Calu3 (cell line): Measurements from ENCODE around the gene C5orf52. TPM values are rescaled to one million over a fixed set of nuclear protein-coding genes. Genes with fewer than 3 reads are reported as not detected.
A peak's percentile ranks its signal among the peaks of the same experiment; 100 is the strongest.
"Not testable (repeated sequence)": the region's sequence is repeated elsewhere in the genome, so short reads cannot be mapped to it uniquely, and the experiment has no call there.

ENCODE experiments used
- BruUV-seq: library from RNA; stranded (reverse); fragments of 400-500 nt; replicated peaks from 2 replicates; lab custom pipeline; 2021; lab: Mats Ljungman, UMichigan
- CTCF ChIA-PET: fragments of 300-600 bp; sonication (Branson Sonifier 250); formaldehyde crosslinking; loops from one replicate; lab custom pipeline; 2022; ENCODE audit warnings: antibody characterized with exemption; lab: Charles Lee
- DNase-seq: peaks from one replicate; pipeline ENCODE4 v3.0.0; 2022
- H3K27ac Mint-ChIP-seq: one replicate; pipeline ENCODE4 v1.8.0; 2022; ENCODE audit warnings: mixed read lengths; ENCODE audit not compliant: unreplicated experiment
- H3K27me3 Mint-ChIP-seq: one replicate; pipeline ENCODE4 v1.8.0; 2022; ENCODE audit warnings: mixed read lengths; ENCODE audit not compliant: unreplicated experiment
- H3K36me3 Mint-ChIP-seq: one replicate; pipeline ENCODE4 v1.8.0; 2022; ENCODE audit warnings: mild to moderate bottlenecking, moderate library complexity, mixed read lengths; ENCODE audit not compliant: insufficient read depth, unreplicated experiment
- H3K4me1 Mint-ChIP-seq: one replicate; pipeline ENCODE4 v1.8.0; 2022; ENCODE audit warnings: mild to moderate bottlenecking, low read depth, mixed read lengths; ENCODE audit not compliant: unreplicated experiment
- H3K4me3 Mint-ChIP-seq: one replicate; pipeline ENCODE4 v1.8.0; 2022; ENCODE audit warnings: mild to moderate bottlenecking, low read depth, moderate library complexity, mixed read lengths; ENCODE audit not compliant: unreplicated experiment
- H3K9me3 Mint-ChIP-seq: one replicate; pipeline ENCODE4 v1.8.0; 2022; ENCODE audit warnings: low read depth, mixed read lengths; ENCODE audit not compliant: unreplicated experiment
- CTCF ChIP-seq: fragments of 200-600 bp; IDR thresholded peaks from one replicate; pipeline ENCODE4 v1.8.0; 2022; ENCODE audit warnings: antibody characterized with exemption; ENCODE audit not compliant: unreplicated experiment
- intact Hi-C: fragments of 100-400 bp; cut with micrococcal nuclease; formaldehyde crosslinking; loops from one replicate; pipeline ENCODE4 v1.10.0; 2022; ENCODE audit not compliant: unreplicated experiment
- total RNA-seq: library from RNA; stranded (reverse); gene quantifications from 2 replicates; pipeline ENCODE4 v1.2.3, GENCODE V29; 2022

The C5orf52 gene
- total RNA-seq, 1 experiment from 2014 or later = not detected

DNA sequence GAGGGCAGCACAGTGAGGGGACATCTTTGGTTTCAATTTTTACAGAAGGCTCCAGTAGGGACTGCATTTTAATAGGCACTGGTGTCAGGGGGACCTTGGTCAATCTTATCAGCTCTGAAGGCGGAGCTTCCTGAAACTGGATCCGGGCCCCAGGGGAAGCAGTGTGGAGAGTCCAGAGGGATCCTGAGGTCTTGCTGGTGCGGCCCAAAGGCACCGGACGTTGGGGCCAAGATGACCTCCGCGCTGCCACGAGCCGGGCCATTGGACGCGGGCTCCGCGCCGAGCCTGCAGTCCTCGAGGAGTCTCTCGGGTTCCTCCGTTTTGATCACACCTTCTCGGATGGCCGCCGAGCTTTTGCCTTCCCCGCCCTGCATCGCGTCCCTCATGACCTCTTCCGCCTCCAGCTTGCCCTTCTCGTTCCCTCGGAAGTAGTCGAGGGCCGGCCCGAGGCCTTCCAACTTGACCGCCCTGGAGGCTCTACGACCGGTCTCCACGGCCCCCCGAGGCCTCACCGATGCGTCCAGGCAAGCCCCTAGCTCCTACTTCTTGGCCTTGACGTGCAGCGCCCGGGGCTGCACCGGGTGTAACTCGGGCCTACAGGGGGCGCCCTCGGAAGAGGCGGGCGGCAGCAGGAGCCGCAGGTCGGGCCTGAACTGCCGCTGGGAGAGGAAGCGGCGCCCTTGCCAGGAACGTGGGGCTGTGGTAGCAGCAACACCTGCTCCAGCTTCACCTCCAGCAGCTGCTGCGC, 18.8 kb downstream of the C5orf52 start:
- Mint-ChIP-seq H3K9me3 (peaks cover 5% of the 10 kb centered on the region), H3K27ac (no peak overlapping the region), H3K36me3 (no peaks in the 10 kb centered on the region), H3K4me3 (no peak overlapping the region), H3K4me1 (no peaks in the 10 kb centered on the region), H3K27me3 (no peaks in the 10 kb centered on the region)
- intact Hi-C loops = no loop called here
- BruUV-seq = no TSS peak
- CTCF ChIA-PET = no interaction called here
- TF ChIP-seq CTCF = peak; percentile 25
- DNase-seq = no peak

DNA sequence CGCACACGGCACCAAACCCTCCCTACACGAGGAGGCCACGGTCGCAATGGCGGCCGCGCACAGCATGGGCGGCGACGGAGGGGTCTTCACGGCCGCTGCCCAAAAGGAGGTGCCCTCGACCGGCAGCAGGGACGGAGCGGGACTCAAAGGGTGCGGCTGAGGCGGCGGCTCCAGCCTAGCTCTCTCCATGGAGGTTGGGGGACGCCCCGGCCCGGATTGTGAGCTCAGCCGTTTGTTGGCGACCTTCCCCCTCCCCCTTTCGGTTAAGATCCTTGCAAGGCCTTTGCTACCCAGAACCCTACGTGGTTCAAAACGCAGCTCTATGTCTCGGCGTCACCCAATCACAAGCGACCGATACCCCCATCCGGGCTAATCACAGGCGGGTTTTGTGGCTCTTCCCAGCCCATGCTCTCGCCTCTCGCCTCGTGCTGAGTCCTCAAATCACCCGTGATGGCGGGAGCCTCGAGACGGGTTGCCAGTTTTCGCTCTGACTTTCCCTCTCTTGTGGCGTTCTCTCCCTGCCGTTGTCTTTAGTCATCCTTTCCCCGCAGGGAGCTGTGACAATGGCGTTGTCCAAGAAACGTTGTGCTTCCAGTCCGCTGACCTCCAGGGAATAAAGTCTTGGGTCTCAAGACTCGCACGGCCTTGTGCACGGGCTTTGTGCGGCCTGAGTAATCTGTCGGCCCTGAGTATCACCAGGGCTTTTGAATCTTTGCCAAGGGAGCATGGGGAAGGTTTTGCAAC, 19.5 kb downstream of the C5orf52 start:
- no peak for TF ChIP-seq CTCF
- no peak overlapping the region for H3K4me3 Mint-ChIP-seq
- no TSS peak for BruUV-seq

DNA sequence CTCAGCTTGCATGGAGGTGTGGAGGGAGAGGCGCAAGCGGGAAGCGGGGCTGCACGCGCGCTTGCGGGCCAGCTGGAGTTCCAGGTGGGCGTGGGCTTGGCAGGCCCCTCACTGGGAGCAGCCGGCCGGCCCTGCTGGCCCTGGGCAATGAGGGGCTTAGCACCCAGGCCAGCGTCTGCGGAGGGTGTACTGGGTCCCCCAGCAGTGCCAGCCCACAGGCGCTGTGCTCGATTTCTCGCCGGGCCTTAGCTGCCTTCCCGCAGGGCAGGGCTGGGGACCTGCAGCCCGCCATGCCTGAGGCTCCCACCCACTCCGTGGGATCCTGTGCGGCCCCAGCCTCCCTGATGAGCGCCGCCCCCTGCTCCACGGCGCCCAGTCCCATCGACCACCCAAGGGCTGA, 22.5 kb downstream of the C5orf52 start:
- H3K4me3 Mint-ChIP-seq, DNase-seq, intact Hi-C loops, H3K36me3 Mint-ChIP-seq, CTCF ChIA-PET, BruUV-seq, H3K9me3 Mint-ChIP-seq, H3K4me1 Mint-ChIP-seq, H3K27ac Mint-ChIP-seq, H3K27me3 Mint-ChIP-seq: not testable (repeated sequence)

More for the DNA sequence above, 19.5 kb downstream of the C5orf52 start:
- no peaks in the 10 kb centered on the region for H3K36me3 Mint-ChIP-seq
- intact Hi-C loops = no loop called here
- CTCF ChIA-PET = no interaction called here
- H3K27me3 Mint-ChIP-seq = no peaks in the 10 kb centered on the region
- no peak for DNase-seq
- peaks cover 5% of the 10 kb centered on the region for H3K9me3 Mint-ChIP-seq
- no peaks in the 10 kb centered on the region for H3K4me1 Mint-ChIP-seq
- no peak overlapping the region for H3K27ac Mint-ChIP-seq

DNA sequence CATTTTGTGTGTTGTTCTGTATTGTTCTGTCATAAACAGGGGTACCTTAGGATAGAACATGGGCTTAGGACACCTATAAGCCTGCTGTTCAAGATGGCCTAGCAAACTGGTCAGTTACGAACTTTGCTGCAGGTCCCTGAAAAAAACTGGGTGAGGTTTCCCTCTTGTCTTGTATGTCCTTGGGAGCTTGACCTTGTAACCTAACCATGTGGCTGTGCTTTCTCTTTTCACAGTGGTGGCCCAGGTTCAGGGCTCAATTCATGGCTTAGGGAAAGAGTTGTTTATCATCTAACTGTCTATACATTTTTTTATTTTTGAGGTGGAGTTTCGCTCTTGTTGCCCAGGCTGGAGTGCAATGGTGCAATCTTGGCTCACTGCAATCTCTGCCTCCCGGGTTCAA, 24.8 kb downstream of the C5orf52 start:
- H3K4me1 Mint-ChIP-seq, intact Hi-C loops, BruUV-seq: not testable (repeated sequence)

GRCh38 chr5:157698674-157699073, 27.3 kb downstream of the C5orf52 start:
- intact Hi-C loops, H3K9me3 Mint-ChIP-seq, H3K4me3 Mint-ChIP-seq, H3K27ac Mint-ChIP-seq, H3K36me3 Mint-ChIP-seq, CTCF ChIA-PET, H3K4me1 Mint-ChIP-seq, BruUV-seq, H3K27me3 Mint-ChIP-seq, DNase-seq: not testable (repeated sequence)

More for the DNA sequence above, 24.8 kb downstream of the C5orf52 start:
- not testable (repeated sequence) for H3K27me3 Mint-ChIP-seq, DNase-seq, H3K27ac Mint-ChIP-seq, H3K4me3 Mint-ChIP-seq, H3K36me3 Mint-ChIP-seq, H3K9me3 Mint-ChIP-seq
- CTCF ChIA-PET = interaction anchor here (0.6 kb wide), 1 partner anchor 172 kb away, joined by 3 read pairs; no protein-coding TSS in a partner anchor
